ENCODE results near the gene DEPDC4.

Gene DEPDC4

DNA sequence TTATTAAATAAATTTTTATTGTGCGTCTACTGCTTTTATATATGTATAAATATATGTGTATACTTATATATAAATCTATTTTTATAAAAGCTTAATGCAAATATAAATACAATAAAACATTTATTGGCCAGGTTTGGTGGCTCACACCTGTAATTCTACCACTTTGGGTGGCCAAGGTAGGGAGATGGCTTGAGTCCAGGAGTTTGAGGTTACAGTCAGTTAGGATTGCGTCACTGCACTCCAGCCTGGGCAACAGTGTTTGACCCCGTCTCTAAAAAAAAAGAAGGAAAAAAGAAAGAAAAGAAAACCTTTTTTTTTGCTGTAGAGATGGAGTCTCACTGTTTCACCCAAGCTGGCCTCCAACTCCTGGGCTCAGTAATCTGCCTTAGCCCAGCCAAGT is 45.4 kb downstream of the DEPDC4 start:
- no peak for DNase-seq (ENCODE audit: low read depth, low spot score)
- no peak overlapping the region for H3K4me3 ChIP-seq (ENCODE audit: low read length)

DNA sequence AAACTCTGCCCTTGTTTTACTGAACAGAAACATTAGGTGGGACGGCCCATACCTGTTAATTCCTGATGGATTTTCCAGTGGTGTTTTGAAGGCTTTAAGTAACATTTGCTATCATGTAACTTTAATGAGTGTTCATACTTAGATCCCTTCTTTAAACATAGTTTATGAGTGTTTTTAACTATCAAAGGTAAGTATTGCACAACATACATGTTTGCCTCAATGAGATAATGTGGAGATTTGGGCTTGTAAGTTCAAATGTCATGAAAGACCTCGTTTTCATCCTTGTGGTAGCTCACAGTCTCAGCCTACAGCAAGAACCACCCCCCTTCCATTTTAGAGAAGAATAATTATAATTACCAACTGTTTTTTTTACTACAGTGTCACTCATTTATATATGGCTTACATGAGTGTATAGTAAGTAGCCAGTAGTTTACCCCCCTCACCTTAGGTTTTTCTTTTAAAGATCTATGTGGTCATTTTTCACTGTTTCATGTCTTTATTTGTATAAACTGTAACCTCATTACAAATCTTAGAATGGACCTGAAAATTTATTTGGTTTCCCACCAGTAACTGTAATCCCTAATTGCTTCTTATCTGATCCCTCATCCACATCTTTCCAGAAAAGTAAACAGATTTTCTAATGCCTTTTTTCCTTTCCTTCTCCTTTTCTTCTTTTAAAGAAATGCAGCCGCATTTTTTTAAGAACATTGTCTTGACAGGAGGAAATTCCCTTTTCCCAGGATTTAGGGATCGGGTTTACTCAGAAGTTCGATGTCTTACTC is 47.4 kb downstream of the DEPDC4 start:
- no peak for DNase-seq (ENCODE audit: low read depth, low spot score)
- no peak overlapping the region for H3K4me3 ChIP-seq (ENCODE audit: low read length)

DNA sequence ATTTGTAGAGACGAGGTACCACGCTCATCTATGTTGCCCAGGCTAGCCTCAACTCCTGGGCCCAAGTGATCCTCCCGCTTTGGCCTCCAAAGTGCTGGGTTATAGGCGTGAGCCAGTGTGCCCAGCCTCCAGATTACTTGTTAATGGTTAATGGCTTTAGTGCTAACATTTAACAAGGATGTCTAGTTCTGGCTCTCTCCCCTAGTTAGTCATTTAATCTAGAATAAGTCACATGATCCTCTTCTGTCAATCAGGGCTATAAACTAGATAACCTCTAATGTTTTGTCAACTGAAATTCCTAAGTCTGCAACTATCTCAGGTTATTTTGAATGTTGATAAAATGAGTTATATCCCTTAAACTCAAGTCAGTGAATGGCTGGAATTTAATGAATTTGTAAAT is 50.5 kb downstream of the DEPDC4 start:
- no peak for DNase-seq (ENCODE audit: low read depth, low spot score)
- no peak overlapping the region for H3K4me3 ChIP-seq (ENCODE audit: low read length)

DNA sequence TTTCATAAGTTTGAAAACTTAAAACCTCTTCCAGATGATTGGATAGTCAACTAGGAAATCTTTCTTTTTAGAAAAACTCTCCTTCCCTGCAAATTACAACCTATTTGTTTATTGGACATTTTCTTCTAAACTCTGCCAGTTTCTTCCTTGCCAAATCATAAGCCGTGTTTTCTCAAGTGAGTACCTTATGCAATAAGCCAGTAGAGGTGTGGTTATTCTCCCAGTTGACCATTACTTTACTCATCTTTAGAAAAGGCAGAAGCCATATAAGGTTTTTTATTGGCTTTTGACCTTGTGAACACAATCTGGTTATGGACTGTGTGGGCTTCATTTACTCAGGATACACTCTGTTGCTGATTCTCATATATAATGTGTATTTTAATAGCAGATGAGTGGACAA is 51.7 kb downstream of the DEPDC4 start:
- H3K4me3 ChIP-seq (ENCODE audit: low read length): no peak overlapping the region
- no peak for DNase-seq (ENCODE audit: low read depth, low spot score)

DNA sequence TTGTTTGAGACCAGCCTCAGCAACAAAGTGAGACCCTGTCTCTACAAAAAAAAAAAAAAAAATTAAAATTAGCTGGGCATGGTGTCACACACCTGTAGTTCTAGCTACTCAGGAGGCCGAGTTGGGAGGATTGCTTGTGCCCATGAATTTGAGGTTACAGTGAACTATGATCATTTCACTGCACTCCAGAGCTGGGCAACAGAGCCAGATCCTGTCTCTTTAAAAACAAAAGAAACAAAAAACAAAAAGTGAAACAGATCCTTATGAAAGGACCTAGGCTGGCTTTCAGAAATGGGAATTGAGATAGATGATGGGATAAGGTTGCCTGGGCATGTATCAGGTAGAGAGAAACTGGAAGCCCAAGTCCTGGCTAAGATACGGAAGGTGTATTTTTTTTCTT is 52.4 kb downstream of the DEPDC4 start:
- no peak overlapping the region for H3K4me3 ChIP-seq (ENCODE audit: low read length)
- no peak for DNase-seq (ENCODE audit: low read depth, low spot score)

DNA sequence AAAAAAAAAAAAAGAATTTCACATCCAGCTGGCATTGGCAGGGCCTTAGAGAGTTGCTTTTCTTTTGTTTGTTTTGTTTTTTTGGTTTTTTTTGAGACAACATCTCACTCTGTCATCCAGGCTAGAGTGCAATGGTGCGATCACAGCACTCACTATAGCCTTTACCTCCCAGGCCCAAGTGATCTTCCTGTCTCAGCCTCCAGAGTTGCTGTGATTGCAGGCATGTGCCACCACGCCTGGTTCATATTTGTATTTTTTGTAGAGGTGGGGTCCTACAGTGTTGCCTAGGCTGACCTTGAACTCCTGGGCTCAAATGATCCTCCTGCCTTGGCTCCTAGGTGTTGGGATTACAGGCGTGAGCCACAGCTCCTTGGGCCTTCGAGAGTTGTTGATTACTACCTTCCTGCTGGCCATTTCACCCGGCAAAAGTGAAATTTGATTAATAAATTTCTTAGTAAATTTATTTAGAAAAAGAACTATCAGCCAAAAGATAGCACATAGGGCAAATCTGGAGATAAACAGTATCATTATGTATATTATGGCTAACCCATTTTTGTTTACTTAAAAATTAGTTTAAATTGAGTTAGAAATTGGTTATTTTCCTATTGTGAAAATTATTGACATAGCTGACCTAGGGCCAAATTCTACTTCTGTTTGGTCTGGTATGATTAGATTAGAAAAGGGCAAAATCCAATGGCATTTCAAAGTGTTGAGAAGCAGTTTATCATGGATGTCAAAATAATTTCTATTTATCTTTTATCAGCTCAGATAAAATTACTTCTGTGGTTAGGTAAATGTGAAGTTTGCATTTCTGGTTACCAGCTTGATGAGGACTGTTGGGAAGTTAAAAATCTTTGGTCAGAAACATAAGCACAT is 53.6 kb downstream of the DEPDC4 start:
- no peak for DNase-seq (ENCODE audit: low read depth, low spot score)

DNA sequence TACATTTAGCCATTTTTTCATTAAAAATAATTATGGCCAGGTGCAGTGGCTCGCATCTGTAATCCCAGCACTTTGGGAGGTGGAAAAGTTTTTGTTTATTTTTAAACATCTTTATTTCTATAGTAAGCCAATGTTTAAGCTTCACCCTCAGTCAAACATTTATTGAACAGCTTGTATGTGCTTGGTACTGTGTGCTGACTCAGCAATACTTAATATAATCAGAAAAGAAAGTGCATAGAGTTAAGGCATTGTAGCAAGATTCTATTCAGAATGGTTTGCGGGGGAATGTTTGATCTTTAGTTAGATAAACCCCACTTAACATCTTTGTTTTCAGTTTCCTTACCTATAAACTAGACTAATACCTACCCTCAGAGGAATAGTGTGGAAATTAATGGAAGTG is 55.2 kb downstream of the DEPDC4 start:
- no peak overlapping the region for H3K4me3 ChIP-seq (ENCODE audit: low read length)
- DNase-seq (ENCODE audit: low read depth, low spot score): no peak

More for the DNA sequence above, 53.6 kb downstream of the DEPDC4 start:
- H3K4me3 ChIP-seq (ENCODE audit: low read length): no peak overlapping the region

DNA sequence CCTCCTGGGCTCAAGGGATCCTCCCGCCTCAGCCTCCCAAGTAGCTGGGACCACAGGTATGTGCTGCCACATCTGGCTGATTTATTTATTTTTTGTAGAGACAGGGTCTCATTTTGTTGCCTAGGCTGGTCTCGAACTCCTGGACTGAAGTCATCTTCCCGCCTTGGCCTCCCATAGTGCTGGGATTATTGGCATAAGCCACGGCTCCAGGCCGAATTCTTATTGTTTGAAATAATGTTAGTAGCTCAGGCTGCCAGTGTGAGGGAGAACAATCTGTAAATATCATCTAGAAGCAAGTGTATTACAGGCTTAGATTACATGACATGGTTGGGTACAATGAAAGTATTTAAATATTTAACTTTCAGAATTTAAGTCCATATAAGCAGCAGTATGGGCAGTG is 58.0 kb downstream of the DEPDC4 start:
- DNase-seq (ENCODE audit: low read depth, low spot score): no peak

DNA sequence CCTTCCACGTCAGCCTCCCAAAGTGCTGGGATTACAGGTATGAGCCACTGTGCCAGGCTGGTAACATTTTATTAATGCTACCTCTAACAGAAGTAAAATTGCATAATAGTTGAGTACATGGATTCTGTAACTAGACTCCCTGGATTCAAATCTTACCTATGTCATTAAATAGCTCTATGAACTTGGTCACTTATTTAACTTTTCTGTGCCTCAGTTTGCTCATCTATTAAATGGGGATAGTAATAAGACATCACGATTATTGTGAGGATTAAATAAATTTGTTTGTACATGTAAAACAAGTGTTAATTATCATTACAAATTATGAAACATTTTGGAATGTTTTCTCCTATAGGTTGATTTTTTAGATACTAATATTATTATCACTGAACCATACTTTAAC is 59.6 kb downstream of the DEPDC4 start:
- H3K4me3 ChIP-seq (ENCODE audit: low read length): no peak overlapping the region
- no peak for DNase-seq (ENCODE audit: low read depth, low spot score)

More for the DNA sequence above, 58.0 kb downstream of the DEPDC4 start:
- H3K4me3 ChIP-seq (ENCODE audit: low read length): no peak overlapping the region

DNA sequence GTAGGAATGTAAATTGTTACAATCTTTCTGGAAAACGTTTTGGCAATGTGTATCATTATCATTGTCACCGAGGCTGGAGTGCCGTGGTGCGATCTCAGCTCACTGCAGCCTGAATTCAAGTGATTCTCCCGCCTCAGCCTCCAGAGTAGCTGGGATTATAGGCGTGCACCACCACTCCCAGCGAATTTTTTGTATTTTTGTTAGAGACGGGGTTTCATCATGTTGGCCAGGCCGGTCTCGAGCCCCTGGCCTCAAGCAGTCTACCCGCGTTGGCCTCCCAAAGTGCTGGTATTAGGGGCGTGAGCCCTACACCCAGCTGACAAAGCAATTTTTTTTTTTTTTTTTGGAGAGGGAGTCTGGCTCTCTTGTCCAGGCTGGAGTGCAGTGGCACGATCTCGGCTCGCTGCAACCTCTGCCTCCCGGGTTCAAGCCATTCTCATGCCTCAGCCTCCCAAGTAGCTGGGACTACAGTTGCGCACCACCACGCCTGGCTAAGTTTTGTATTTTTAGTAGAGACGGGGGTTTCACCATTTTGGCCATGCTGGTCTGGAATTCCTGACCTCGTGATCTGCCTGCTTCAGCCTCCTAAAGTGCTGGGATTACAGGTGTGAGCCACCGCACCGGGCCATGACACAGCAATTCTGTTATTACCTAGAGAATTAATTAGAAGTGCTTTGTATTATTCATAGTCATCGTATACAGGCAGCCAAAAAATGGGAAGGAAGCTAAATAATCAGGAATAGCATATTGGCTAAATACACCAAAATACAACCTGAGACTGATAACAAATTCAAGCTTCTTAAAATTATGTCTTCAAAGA is 65.1 kb downstream of the DEPDC4 start:
- DNase-seq (ENCODE audit: low read depth, low spot score): no peak

DNA sequence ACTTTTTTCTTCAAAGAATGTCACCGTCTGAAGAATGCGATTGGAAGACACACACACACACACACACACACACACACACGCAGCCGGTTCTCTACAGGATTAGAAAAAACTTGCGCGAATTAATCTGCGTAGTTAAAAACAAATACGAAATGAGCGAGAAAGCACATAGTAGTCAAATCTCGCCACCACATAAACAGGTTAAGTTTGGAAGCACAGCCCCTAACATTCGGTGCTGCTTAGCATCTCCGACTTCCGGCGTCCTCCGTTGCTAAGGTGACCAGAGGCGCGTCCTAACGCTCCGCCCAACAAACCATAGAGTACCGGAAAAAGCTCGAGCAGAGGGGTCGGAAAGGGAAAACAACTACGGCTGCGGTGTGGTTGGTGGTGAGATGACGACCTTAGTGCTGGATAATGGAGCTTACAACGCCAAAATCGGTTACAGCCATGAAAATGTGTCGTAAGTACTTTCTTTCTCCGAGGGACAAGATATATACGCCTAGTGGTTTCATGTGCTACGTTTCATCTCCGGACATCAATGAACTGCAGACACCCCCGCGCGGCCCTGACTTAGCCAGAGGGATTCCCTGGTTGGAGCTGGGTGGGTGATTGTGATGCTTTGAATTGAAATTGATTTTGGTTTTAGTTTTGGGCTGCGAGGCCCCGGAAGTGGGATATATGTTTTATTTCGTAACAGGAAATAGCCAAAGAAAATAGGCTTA is 66.3 kb downstream of the DEPDC4 start, which contains the start of gene ACTR6:
Gene ACTR6 (plus strand): TSS at position 353 of the 719 bp plus-strand sequence. CDS start 37 bp downstream, at position 390.
- peak within 1 kb of the TSS; percentile 73 for H3K4me3 ChIP-seq (ENCODE audit: low read length)
- peak; percentile 95 for DNase-seq (ENCODE audit: low read depth, low spot score)

More for the DNA sequence above, 65.1 kb downstream of the DEPDC4 start:
- peak overlapping the region; percentile 73 for H3K4me3 ChIP-seq (ENCODE audit: low read length)

DNA sequence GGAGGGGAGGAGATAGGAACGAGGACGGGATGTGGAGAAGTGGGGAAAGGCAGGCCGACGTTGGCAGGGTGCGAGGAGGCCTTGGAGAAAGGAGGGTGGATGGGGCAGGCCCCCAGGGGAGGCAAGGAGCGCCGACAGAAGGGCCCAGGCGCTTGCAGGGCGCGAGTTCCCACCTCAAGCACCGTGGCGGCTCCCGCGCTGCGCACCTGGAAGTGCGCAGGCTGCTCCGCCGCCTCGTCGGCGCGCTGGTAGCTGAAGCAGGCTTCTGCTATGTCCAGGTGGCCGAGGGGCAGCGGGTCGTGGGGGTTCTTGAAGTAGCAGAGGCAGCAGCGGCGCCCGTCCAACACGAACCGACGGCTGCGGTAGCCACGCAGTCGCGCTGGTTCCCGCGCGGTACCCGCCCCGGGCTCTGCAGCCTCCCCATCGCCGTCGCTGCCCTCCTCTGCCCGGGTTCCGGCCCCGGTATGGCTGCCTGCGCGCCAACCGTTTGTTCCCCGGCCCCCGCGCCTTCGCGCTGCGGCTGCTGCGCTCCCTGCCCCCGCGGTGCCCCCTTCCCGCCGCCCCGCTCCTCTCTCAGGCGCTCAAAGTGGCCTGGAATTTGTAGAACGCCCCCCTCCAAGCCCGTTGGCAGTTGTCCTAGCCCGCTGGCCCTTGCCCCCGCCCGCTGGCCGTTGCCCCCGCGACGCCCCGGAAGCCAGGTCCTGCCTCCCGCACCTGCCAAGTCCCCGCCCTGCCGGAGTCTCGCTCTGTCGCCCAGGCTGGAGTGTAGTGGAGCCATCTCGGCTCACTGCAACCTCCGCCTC is 67.3 kb downstream of the DEPDC4 start:
- DNase-seq (ENCODE audit: low read depth, low spot score): peak; percentile 35
- H3K4me3 ChIP-seq (ENCODE audit: low read length): peak overlapping the region; percentile 73

DNA sequence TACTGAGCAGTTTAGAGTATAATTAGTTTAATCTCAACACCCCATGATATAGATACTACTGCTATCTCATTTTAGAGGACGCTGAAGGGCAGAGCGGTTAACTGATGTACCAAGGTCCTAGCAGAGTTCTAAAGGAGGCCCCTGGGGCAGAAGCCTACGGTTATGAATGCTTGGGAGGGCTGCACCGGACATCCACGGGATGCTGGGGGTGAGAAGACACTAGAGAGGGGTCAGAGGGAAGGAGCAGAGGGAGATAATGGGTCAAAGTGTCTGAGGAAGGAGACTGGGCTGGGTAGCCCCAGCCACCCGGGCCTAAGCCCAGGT is 67.9 kb downstream of the DEPDC4 start:
- no peak for DNase-seq (ENCODE audit: low read depth, low spot score)
- H3K4me3 ChIP-seq (ENCODE audit: low read length): peak overlapping the region; percentile 73

DNA sequence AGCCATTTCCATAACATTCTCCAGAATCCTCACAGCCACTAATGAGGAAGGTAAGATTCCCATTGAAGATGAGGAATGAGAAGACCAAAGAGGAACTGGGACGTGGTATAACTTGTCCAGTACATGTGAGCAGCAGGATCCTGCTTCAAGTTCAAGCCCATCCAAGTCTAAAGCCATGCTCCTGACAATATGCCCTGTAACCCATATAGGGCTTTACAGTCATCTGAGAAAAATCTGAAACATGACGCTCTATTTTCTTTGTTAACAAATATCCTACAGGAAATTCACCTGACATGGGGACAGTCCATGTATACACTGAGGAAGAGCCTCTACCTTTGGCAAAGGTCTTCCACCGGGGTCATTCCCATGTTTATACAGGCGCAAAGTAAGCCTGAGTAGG is 69.4 kb downstream of the DEPDC4 start:
- DNase-seq (ENCODE audit: low read depth, low spot score): no peak
- H3K4me3 ChIP-seq (ENCODE audit: low read length): no peak overlapping the region

DNA sequence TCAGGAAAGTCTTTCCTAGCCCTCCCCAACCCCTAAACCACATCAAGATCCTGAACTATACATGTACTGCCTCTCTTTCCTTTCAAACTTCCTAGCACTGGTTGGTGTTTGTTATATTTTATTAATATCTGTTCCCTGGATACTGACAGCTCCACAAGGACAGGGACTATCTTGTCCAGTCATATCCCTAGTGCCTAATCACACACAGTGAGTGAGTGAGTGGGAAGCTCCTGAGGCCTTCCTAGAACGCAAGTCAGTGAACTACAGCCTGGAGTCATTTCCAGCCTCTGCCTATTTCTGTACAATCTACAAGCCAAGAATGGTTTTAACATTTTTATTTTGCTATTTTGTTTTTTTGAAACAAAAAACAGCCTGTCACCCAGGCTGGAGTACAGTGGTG is 73.8 kb downstream of the DEPDC4 start:
- no peak for DNase-seq (ENCODE audit: low read depth, low spot score)
- no peak overlapping the region for H3K4me3 ChIP-seq (ENCODE audit: low read length)

Measured in Jurkat, Clone E6-1 (cell line).